Kidney (tissue), 14 donors: Measurements from ENCODE around the gene MRTFA. TPM values are rescaled to one million over a fixed set of nuclear protein-coding genes. Genes with fewer than 3 reads are reported as not detected.

Source experiments
- DNase-seq, 5 donors: peaks; one replicate each; pipeline ENCODE4 v3.0.0-alpha.2; 2013 to 2020
- FAIRE-seq: peaks from 2 replicates; lab custom pipeline; 2012; peaks lifted over from hg19 to GRCh38; lab: Jason Lieb, UNC
- H3K27ac ChIP-seq, 2 donors: one replicate each; pipeline ENCODE4 v1.7.0; 2013; ENCODE audit warnings: low read depth in 2 of 2, low read length in 2 of 2, inconsistent platforms in 1 of 2
- H3K27me3 ChIP-seq: one replicate; pipeline ENCODE4 v1.7.1; 2013; ENCODE audit warnings: low read length, inconsistent platforms; ENCODE audit not compliant: control insufficient read depth, insufficient read depth
- H3K36me3 ChIP-seq, 3 donors: one replicate each; pipeline versions ENCODE4 v1.7.0 to v1.7.1; 2013; ENCODE audit warnings: low read length in 3 of 3, control low read depth in 1 of 3, inconsistent platforms in 1 of 3; ENCODE audit not compliant: insufficient read depth in 3 of 3, control insufficient read depth in 2 of 3
- H3K4me1 ChIP-seq, 3 donors: one replicate each; pipeline versions ENCODE4 v1.7.0 to v1.7.1; 2013; ENCODE audit warnings: low read length in 3 of 3, inconsistent platforms in 1 of 3, low read depth in 1 of 3; ENCODE audit not compliant: control insufficient read depth in 2 of 3, insufficient read depth in 2 of 3
- H3K4me3 ChIP-seq, 3 donors: one replicate each; pipeline versions ENCODE4 v1.7.0 to v1.8.1; 2013; ENCODE audit warnings: low read length in 3 of 3, control low read depth in 1 of 3, inconsistent platforms in 1 of 3
- H3K9ac ChIP-seq, 3 donors: one replicate each; pipeline versions ENCODE4 v1.7.0 to v1.7.1; 2013; ENCODE audit warnings: low read length in 3 of 3, control low read depth in 1 of 3, inconsistent platforms in 1 of 3
- H3K9me3 ChIP-seq, 3 donors: one replicate each; pipeline versions ENCODE4 v1.7.0 to v1.7.1; 2013; ENCODE audit warnings: low read length in 3 of 3, control low read depth in 1 of 3, inconsistent platforms in 1 of 3; ENCODE audit not compliant: control insufficient read depth in 2 of 3, insufficient read depth in 1 of 3
- CTCF ChIP-seq: IDR thresholded peaks from 3 replicates; pipeline ENCODE4 v1.5.1; 2012; ENCODE audit warnings: mild to moderate bottlenecking, moderate library complexity, borderline replicate concordance; ENCODE audit not compliant: insufficient read depth; ENCODE audit errors: extremely low read depth
- intact Hi-C: fragments of 100-400 bp; cut with DNase I; formaldehyde crosslinking; loops from one replicate; pipeline ENCODE4 v1.11.1; 2022
- polyA plus RNA-seq: library from polyadenylated mRNA; stranded (reverse); fragments of 350-450 nt; fragmentation: Illumina TruSeq; extraction: RNeasy Lipid Tissue Mini Kit (QIAGEN cat#74804); gene quantifications from one replicate; pipeline ENCODE4 v1.2.3, GENCODE V29; 2014; ENCODE audit warnings: low read depth, low replicate concordance; ENCODE audit not compliant: insufficient read depth
- total RNA-seq: library from RNA; stranded (reverse); fragmentation: NEBNext Ultra II Directional; extraction: Animal tissue kit (Norgen Biotek cat#: 25700); gene quantifications from one replicate; pipeline ENCODE4 v1.2.1, GENCODE V29; 2021
- donor health status: control.
- donor health status: control.
- donor health status: control.
- donor health status: control.
- donor health status: control.
- donor health status: DM: yes; HTN: yes; CAD: no.
- donor health status: Normal renal cell carcinoma (clear cell type).

The MRTFA gene
- total and polyA plus RNA-seq, 2 donors from 2014 or later: 12.5 to 59.9 TPM

- intact Hi-C loops: no loop called here
- Histone ChIP-seq H3K36me3 (no peaks in the 10 kb centered on the region), H3K4me3 (no peak overlapping the region), H3K4me1 (peaks cover 0 to 2% (median 0%) of the 10 kb centered on the region in 3 donors), H3K27ac (no peak overlapping the region), H3K9me3 (no peaks in the 10 kb centered on the region), H3K27me3 (no peaks in the 10 kb centered on the region), H3K9ac (no peak overlapping the region)
- FAIRE-seq: no peak
- TF ChIP-seq CTCF: no peak
- DNase-seq: no peak
Observed at GRCh38 chr22:40516416-40516815, 120.1 kb downstream of the MRTFA start.

GRCh38 chr22:40512426-40513136 lies 123.9 kb downstream of the MRTFA start:
- Histone ChIP-seq H3K36me3 (no peaks in the 10 kb centered on the region), H3K27me3 (no peaks in the 10 kb centered on the region), H3K27ac (peak overlapping the region; percentile 49 to 79), H3K4me1 (peaks cover 16 to 26% (median 22%) of the 10 kb centered on the region in 3 donors), H3K9me3 (no peaks in the 10 kb centered on the region), H3K4me3 (no peak overlapping the region), H3K9ac (no peak overlapping the region)
- TF ChIP-seq CTCF: no peak
- FAIRE-seq (peak; percentile 32), DNase-seq (no peak)
- intact Hi-C loops: no loop called here

GRCh38 chr22:40511604-40512003 lies 124.9 kb downstream of the MRTFA start:
- no peak overlapping the region for H3K4me3 ChIP-seq
- no peaks in the 10 kb centered on the region for H3K27me3 ChIP-seq
- DNase-seq: no peak
- H3K9me3 ChIP-seq: no peaks in the 10 kb centered on the region
- peak overlapping the region; percentile 79 to 89 for H3K27ac ChIP-seq
- H3K9ac ChIP-seq: no peak overlapping the region
- H3K4me1 ChIP-seq: peaks cover 16 to 30% (median 25%) of the 10 kb centered on the region in 3 donors
- no peaks in the 10 kb centered on the region for H3K36me3 ChIP-seq
- intact Hi-C loops: no loop called here
- no peak for FAIRE-seq
- no peak for TF ChIP-seq CTCF
